GM12878 (cell line): ENCODE results near the gene LRP4. TPM values are rescaled to one million over a fixed set of nuclear protein-coding genes. Genes with fewer than 3 reads are reported as not detected.

ENCODE experiments used
- ATAC-seq: fragments of 200-7000 bp; cut with Tn5 transposase; 3 replicates; pipeline ENCODE4 v1.9.1; 2020; ENCODE audit warnings: mild to moderate bottlenecking, moderate library complexity
- BruUV-seq: library from RNA; stranded (reverse); fragments of 400-500 nt; replicated peaks from 2 replicates; lab custom pipeline; 2021; lab: Mats Ljungman, UMichigan
- CTCF ChIA-PET: fragments of 300-600 bp; sonication (Branson Sonifier 250); formaldehyde crosslinking; extraction: SDS; loops from one replicate; lab custom pipeline; 2021; ENCODE audit warnings: inconsistent platforms; lab: Yijun Ruan, JAX
- POLR2A ChIA-PET: fragments of 350-600 bp; formaldehyde crosslinking; extraction: SDS; loops from one replicate; lab custom pipeline; 2021; ENCODE audit warnings: inconsistent platforms; lab: Charles Lee
- RAD21 ChIA-PET: fragments of 300-600 bp; sonication (Branson Sonifier 250); formaldehyde crosslinking; loops from one replicate; lab custom pipeline; 2023; ENCODE audit warnings: antibody characterized with exemption; ENCODE audit not compliant: unreplicated experiment; lab: Charles Lee
- SMC1A ChIA-PET: fragments of 300-600 bp; sonication (Branson Sonifier 250); formaldehyde crosslinking; loops from one replicate; lab custom pipeline; 2023; ENCODE audit not compliant: unreplicated experiment, uncharacterized antibody; lab: Charles Lee
- DNase-seq: peaks from one replicate; pipeline ENCODE4 v3.0.0-alpha.2; 2011; ENCODE audit warnings: low read depth, low spot score
- FAIRE-seq: peaks from 3 replicates; lab custom pipeline; 2011; peaks lifted over from hg19 to GRCh38; lab: Jason Lieb, UNC
- H2AFZ ChIP-seq: 2 replicates; pipeline ENCODE4 v1.6.0; 2011; ENCODE audit warnings: low read depth, low read length, control low read depth; ENCODE audit not compliant: control insufficient read depth
- H3K27ac ChIP-seq: 2 replicates; pipeline ENCODE4 v1.5.1; 2011; ENCODE audit warnings: control low read depth; ENCODE audit not compliant: control insufficient read depth, insufficient read depth
- H3K27me3 ChIP-seq, 2 experiments: replicated peaks in 1 of 2; 2 replicates each; pipeline versions ENCODE4 v1.6.0 to v1.6.1; 2011; ENCODE audit warnings: low read length in 1 of 2; ENCODE audit not compliant: control insufficient read depth in 2 of 2, insufficient read depth in 2 of 2
- H3K36me3 ChIP-seq, 2 experiments: 2 replicates each; pipeline ENCODE4 v1.5.1; 2011; ENCODE audit warnings: low read length in 1 of 2; ENCODE audit not compliant: control insufficient read depth in 2 of 2, insufficient read depth in 2 of 2
- H3K4me1 ChIP-seq: 2 replicates; pipeline ENCODE4 v1.6.1; 2011; ENCODE audit warnings: mild to moderate bottlenecking, low read length, moderate library complexity, mixed read lengths; ENCODE audit not compliant: control insufficient read depth, insufficient read depth
- H3K4me2 ChIP-seq: 2 replicates; pipeline ENCODE4 v1.6.0; 2011; ENCODE audit warnings: control low read depth; ENCODE audit not compliant: control insufficient read depth, insufficient read depth
- H3K4me3 ChIP-seq: fragments of 200-600 bp; sonication (generic); 2 replicates; pipeline ENCODE4 v1.5.1; 2016
- H3K79me2 ChIP-seq: 2 replicates; pipeline ENCODE4 v1.6.0; 2011; ENCODE audit warnings: low read length; ENCODE audit not compliant: control insufficient read depth, insufficient read depth
- H3K9ac ChIP-seq: 2 replicates; pipeline ENCODE4 v1.8.0; 2011; ENCODE audit warnings: low read length, control low read depth, mixed read lengths; ENCODE audit not compliant: control insufficient read depth, insufficient read depth
- H3K9me3 ChIP-seq: replicated peaks from 3 replicates; pipeline ENCODE4 v1.5.1; 2011; ENCODE audit warnings: mild to moderate bottlenecking, low read length; ENCODE audit not compliant: control insufficient read depth, insufficient read depth
- H4K20me1 ChIP-seq: 2 replicates; pipeline ENCODE4 v1.6.0; 2011; ENCODE audit not compliant: control insufficient read depth, insufficient read depth
- BHLHE40 ChIP-seq, 2 experiments: fragments of 450-650 bp in 1 of 2; IDR thresholded peaks; 2 replicates each; pipeline ENCODE4 v1.6.1; 2011 to 2017; ENCODE audit warnings: low read depth in 2 of 2, borderline replicate concordance in 1 of 2, improper control_type of control experiment in 1 of 2, low read length in 1 of 2, mild to moderate bottlenecking in 1 of 2
- ESRRA ChIP-seq: IDR thresholded peaks from 2 replicates; pipeline ENCODE4 v1.6.1; 2012; ENCODE audit warnings: mild to moderate bottlenecking, low read length, improper control_type of control experiment
- NBN ChIP-seq: fragments of 450-650 bp; IDR thresholded peaks from 2 replicates; pipeline ENCODE4 v1.6.1; 2016
- NFYB ChIP-seq: IDR thresholded peaks from 2 replicates; pipeline ENCODE4 v1.6.1; 2011; ENCODE audit warnings: low read depth, mild to moderate bottlenecking, low read length, improper control_type of control experiment, moderate library complexity; ENCODE audit not compliant: insufficient read depth
- NR2C1 ChIP-seq: fragments of 450-650 bp; IDR thresholded peaks from 2 replicates; pipeline ENCODE4 v1.6.1; 2017; ENCODE audit warnings: antibody characterized with exemption, mild to moderate bottlenecking, moderate library complexity
- POLR2AphosphoS5 ChIP-seq: IDR thresholded peaks from 2 replicates; pipeline ENCODE4 v1.6.1; 2011; ENCODE audit warnings: mild to moderate bottlenecking, low read length, inconsistent platforms
- SPI1 ChIP-seq: IDR thresholded peaks from 2 replicates; pipeline ENCODE4 v1.6.1; 2011; ENCODE audit warnings: low read depth, mild to moderate bottlenecking, low read length, moderate library complexity, borderline replicate concordance; ENCODE audit not compliant: insufficient read depth
- SREBF2 ChIP-seq: IDR thresholded peaks from 2 replicates; pipeline ENCODE4 v1.6.1; 2012; ENCODE audit warnings: mild to moderate bottlenecking, low read length
- TAF1 ChIP-seq: IDR thresholded peaks from 2 replicates; pipeline ENCODE4 v1.6.1; 2011; ENCODE audit warnings: mild to moderate bottlenecking, low read depth, low read length, borderline replicate concordance
- ZNF217 ChIP-seq: fragments of 450-650 bp; IDR thresholded peaks from 2 replicates; pipeline ENCODE4 v1.6.1; 2017; ENCODE audit warnings: antibody characterized with exemption, mild to moderate bottlenecking
- ZZZ3 ChIP-seq: IDR thresholded peaks from 2 replicates; pipeline ENCODE4 v1.6.1; 2011; ENCODE audit warnings: low read depth; ENCODE audit not compliant: control insufficient read depth, insufficient read length
- WGBS: methylation state at CpG from one replicate; pipeline ENCODE4 v1.1.6; 2016; ENCODE audit warnings: low lambda C conversion rate; ENCODE audit not compliant: insufficient replicate concordance, insufficient coverage; ENCODE audit errors: missing lambda C conversion rate; 5-methylcytosine and 5-hydroxymethylcytosine counted together
- in situ Hi-C: fragments of 300-500 bp; cut with MboI; formaldehyde crosslinking; loops from 9 replicates; pipeline ENCODE4 v1.14.3; 2018; ENCODE audit warnings: mixed read lengths
- intact Hi-C: fragments of 100-400 bp; cut with micrococcal nuclease; formaldehyde crosslinking; loops from one replicate; pipeline ENCODE4 v1.14.2; 2022; ENCODE audit not compliant: unreplicated experiment
- polyA plus RNA-seq, 11 experiments: library from polyadenylated mRNA; depleted of rRNA in 4 of 11; unstranded in 6 of 11; stranded (reverse) in 5 of 11; fragments of >200 nt; fragmentation: Nextera tagmentation in 4 of 11; fragmentation: Illumina TruSeq in 1 of 11; extraction: Ambion mirVana in 4 of 11; extraction: Trizol in 1 of 11; gene quantifications; 1 replicate in 1 of 11; 2 replicates in 10 of 11; pipeline versions ENCODE4 v1.2.1 to v1.2.3, GENCODE V29; 2011 to 2016; ENCODE audit warnings: inconsistent platforms in 2 of 11, missing spikeins in 2 of 11, low read depth in 1 of 11
- total RNA-seq, 4 experiments: library from RNA; depleted of rRNA in 3 of 4; stranded (reverse); fragments of >200 nt in 3 of 4; fragmentation: Illumina TruSeq in 1 of 4; extraction: Trizol in 1 of 4; gene quantifications; 2 replicates each; pipeline versions ENCODE4 v1.2.1 to v1.2.3, GENCODE V29; 2013 to 2021
- TF ChIP-seq, protein P1 (sequence below): IDR thresholded peaks from 2 replicates; pipeline ENCODE4 v1.6.1; 2012; ENCODE audit warnings: low read depth, low read length, improper control_type of control experiment

Gene LRP4
- total and polyA plus RNA-seq, 10 of the 15 experiments (the other 5 are each of a cell fraction or from before 2014, with no cell fraction given) = under 0.01 to 0.06 (median 0.03) TPM; not detected in 6

DNA sequence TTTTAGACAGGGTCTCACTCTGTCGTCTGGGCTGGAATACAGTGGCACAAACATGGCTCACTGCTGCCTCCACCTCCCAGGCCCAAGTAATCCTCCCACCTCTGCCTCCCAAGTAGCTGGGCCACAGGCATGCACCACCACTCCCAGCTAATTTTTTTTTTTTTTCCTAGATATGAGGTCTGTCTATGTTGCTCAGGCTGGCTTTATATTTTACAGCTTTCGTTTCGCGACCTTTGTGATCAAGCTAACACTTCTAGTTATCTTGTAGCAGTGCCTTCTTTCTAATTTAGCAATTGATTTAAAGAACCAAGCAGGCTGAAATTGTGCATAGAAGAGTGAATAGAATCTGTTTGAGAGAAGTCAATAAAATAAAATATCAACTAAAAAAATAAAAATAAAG is 83.5 kb downstream of the LRP4 start:
- DNase-seq = no peak
- no peak for FAIRE-seq
- intact Hi-C loops = no loop called here
- Histone ChIP-seq H3K79me2 (peaks cover 83% of the 10 kb centered on the region), H3K36me3 (no peaks in the 10 kb centered on the region; a peak in 1 of 4 replicates), H3K9me3 (no peaks in the 10 kb centered on the region)
- SMC1A ChIA-PET = no interaction called here
- no peak for ATAC-seq
- TF ChIP-seq ESRRA (no peak), TAF1 (no peak), SREBF2 (no peak), ZZZ3 (no peak), NBN (no peak), SPI1 (no peak), NR2C1 (no peak), ZNF217 (no peak), POLR2AphosphoS5 (no peak), NFYB (no peak), BHLHE40 (IDR thresholded peaks at IDR 0.05; ENCODE audit: borderline replicate concordance in 1 of 2, low read depth in 2 of 2, low read length in 1 of 2) (no peak)
- TF ChIP-seq, protein P1, sequence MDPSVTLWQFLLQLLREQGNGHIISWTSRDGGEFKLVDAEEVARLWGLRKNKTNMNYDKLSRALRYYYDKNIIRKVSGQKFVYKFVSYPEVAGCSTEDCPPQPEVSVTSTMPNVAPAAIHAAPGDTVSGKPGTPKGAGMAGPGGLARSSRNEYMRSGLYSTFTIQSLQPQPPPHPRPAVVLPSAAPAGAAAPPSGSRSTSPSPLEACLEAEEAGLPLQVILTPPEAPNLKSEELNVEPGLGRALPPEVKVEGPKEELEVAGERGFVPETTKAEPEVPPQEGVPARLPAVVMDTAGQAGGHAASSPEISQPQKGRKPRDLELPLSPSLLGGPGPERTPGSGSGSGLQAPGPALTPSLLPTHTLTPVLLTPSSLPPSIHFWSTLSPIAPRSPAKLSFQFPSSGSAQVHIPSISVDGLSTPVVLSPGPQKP = no peak
- TF ChIP-seq, all 136 proteins: peak for 0
- Histone ChIP-seq H3K4me2 (no peak overlapping the region), H3K4me3 (no peak overlapping the region), H3K4me1 (no peaks in the 10 kb centered on the region), H3K27ac (no peak overlapping the region), H2AFZ (no peak overlapping the region), H3K9ac (no peak overlapping the region), H4K20me1 (no peaks in the 10 kb centered on the region), H3K27me3 (no peaks in the 10 kb centered on the region)
- 84% methylated on average over 4 of the region's 4 CpGs for WGBS
- ChIA-PET POLR2A (no interaction called here), RAD21 (no interaction called here), CTCF (interaction anchor here (0.6 kb wide), 1 partner anchor 98 kb away, joined by 3 read pairs; no protein-coding TSS in a partner anchor)
- BruUV-seq = no TSS peak
- in situ Hi-C loops = no loop called here
